Central memory CD8-positive, alpha-beta T cell (primary cell): Measurements from ENCODE around the gene COL15A1.
"Not testable (repeated sequence)": the region's sequence is repeated elsewhere in the genome, so short reads cannot be mapped to it uniquely, and the experiment has no call there.

Experiments
- ATAC-seq: fragments of 150-1000 bp; cut with Tn5 transposase; replicated peaks from 2 replicates; pipeline ENCODE4 v1.10.0; 2022; ENCODE audit warnings: mild to moderate bottlenecking, moderate FRiP score, moderate number of reproducible peaks; ENCODE audit not compliant: poor library complexity, severe bottlenecking; ENCODE audit errors: extremely low read depth
- DNase-seq, 2 donors: peaks; one replicate each; pipeline ENCODE4 v3.0.0; 2021; ENCODE audit warnings: low spot score in 2 of 2
- H3K27ac Mint-ChIP-seq: one replicate; pipeline ENCODE4 v1.8.0; 2022; ENCODE audit warnings: low read depth, mild to moderate bottlenecking, moderate library complexity, mixed read lengths
- H3K27me3 Mint-ChIP-seq: one replicate; pipeline ENCODE4 v1.8.0; 2022; ENCODE audit warnings: mixed read lengths
- H3K36me3 Mint-ChIP-seq: one replicate; pipeline ENCODE4 v1.8.0; 2022; ENCODE audit warnings: mild to moderate bottlenecking, moderate library complexity, mixed read lengths; ENCODE audit not compliant: insufficient read depth
- H3K4me1 Mint-ChIP-seq: one replicate; pipeline ENCODE4 v1.8.0; 2022; ENCODE audit warnings: mixed read lengths
- H3K4me3 Mint-ChIP-seq: one replicate; pipeline ENCODE4 v1.8.0; 2022; ENCODE audit warnings: mild to moderate bottlenecking, moderate library complexity, mixed read lengths
- H3K9me3 Mint-ChIP-seq: one replicate; pipeline ENCODE4 v1.8.0; 2022; ENCODE audit warnings: mixed read lengths

The COL15A1 gene

DNA sequence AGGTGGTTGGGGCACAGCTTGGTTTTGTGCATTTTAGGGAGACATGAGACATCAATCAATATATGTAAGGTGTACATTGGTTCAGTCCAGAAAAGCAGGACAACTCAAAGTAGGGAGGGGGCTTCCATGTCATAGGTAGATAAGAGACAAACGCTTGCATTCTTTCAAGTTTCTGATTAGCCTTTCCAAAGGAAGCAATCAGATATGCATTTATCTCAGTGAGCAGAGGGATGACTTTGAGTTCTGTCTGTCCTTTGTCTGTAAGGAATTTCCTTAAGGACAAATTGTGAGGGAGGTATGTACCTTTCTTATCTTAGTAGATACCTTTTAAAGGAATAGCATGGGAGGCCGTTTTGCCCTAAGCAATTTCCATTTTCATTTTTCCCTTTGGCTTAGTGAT, 63.3 kb downstream of the COL15A1 start:
- peaks cover 6% of the 10 kb centered on the region for H3K9me3 Mint-ChIP-seq
- H3K36me3 Mint-ChIP-seq: no peaks in the 10 kb centered on the region
- H3K27me3 Mint-ChIP-seq: peaks cover 12% of the 10 kb centered on the region
- ATAC-seq: no peak
- H3K27ac Mint-ChIP-seq: no peak overlapping the region
- DNase-seq: no peak
- H3K4me3 Mint-ChIP-seq: no peak overlapping the region
- peaks cover 19% of the 10 kb centered on the region for H3K4me1 Mint-ChIP-seq

- no peaks in the 10 kb centered on the region for H3K36me3 Mint-ChIP-seq
- no peak overlapping the region for H3K4me3 Mint-ChIP-seq
- H3K4me1 Mint-ChIP-seq: peaks cover 18% of the 10 kb centered on the region
- H3K9me3 Mint-ChIP-seq: peaks cover 6% of the 10 kb centered on the region
- H3K27me3 Mint-ChIP-seq: peaks cover 12% of the 10 kb centered on the region
- no peak for ATAC-seq
- no peak overlapping the region for H3K27ac Mint-ChIP-seq
- no peak for DNase-seq
Observed at GRCh38 chr9:99008203-99008602, 64.5 kb downstream of the COL15A1 start.

DNA sequence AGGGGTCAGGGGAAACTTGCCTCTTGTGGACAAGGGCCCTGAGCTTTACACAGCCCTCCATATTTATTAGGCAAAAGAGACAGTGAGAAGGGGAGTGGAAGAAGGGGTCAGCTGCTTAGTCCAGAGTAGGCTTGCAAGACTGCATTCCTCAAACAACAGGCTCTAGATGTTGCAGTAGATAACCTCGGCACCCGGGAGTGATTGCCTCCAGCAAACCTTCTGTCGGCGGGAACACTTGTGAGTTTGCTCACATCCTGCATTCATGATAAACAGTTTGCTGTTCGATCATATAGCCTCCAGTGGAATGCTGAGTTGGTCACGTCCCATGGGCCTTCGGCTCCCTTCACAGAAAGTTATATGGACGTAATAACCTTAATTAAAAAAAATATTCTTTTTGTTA, 66.7 kb downstream of the COL15A1 start:
- not testable (repeated sequence) for H3K27me3 Mint-ChIP-seq, H3K9me3 Mint-ChIP-seq, ATAC-seq, DNase-seq, H3K27ac Mint-ChIP-seq, H3K36me3 Mint-ChIP-seq, H3K4me3 Mint-ChIP-seq
- H3K4me1 Mint-ChIP-seq: peaks cover 19% of the 10 kb centered on the region

- H3K9me3 Mint-ChIP-seq: peaks cover 6% of the 10 kb centered on the region
- peaks cover 28% of the 10 kb centered on the region for H3K4me1 Mint-ChIP-seq
- H3K27ac Mint-ChIP-seq: peak overlapping the region; percentile 42
- H3K27me3 Mint-ChIP-seq: no peaks in the 10 kb centered on the region
- no peak overlapping the region for H3K4me3 Mint-ChIP-seq
- DNase-seq (no peak), ATAC-seq (no peak)
- no peaks in the 10 kb centered on the region for H3K36me3 Mint-ChIP-seq
Observed at GRCh38 chr9:99011161-99011709, 67.5 kb downstream of the COL15A1 start.

GRCh38 chr9:99012957-99013512, 69.3 kb downstream of the COL15A1 start:
- H3K4me3 Mint-ChIP-seq: peak overlapping the region; percentile 55
- peaks cover 29% of the 10 kb centered on the region for H3K4me1 Mint-ChIP-seq
- ATAC-seq (peak; percentile 68), DNase-seq (no peak)
- H3K27me3 Mint-ChIP-seq: no peaks in the 10 kb centered on the region
- peaks cover 6% of the 10 kb centered on the region for H3K9me3 Mint-ChIP-seq
- no peaks in the 10 kb centered on the region for H3K36me3 Mint-ChIP-seq
- H3K27ac Mint-ChIP-seq: peak overlapping the region; percentile 86

DNA sequence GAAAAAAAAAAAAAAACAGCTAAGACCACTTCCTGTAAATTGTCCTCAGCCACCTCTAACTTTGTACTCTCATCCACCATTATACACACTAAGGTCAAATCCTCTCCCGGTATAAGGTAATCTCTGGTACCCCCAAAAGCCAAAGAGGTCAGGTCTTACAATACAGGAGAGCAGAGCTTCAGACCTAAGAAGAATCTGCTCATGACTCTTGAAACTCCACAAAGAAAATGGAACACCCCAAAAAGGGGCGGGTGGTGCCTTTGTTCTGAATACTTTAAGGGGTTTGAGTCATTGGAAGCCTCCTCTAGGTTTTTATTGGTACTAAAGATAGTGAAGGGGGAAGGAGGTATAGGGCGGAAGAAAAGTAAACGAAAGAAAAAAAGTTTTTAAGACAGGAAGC, 69.8 kb downstream of the COL15A1 start:
- Mint-ChIP-seq H3K4me3 (peak overlapping the region; percentile 55), H3K4me1 (peaks cover 34% of the 10 kb centered on the region), H3K9me3 (peaks cover 6% of the 10 kb centered on the region), H3K27ac (peak overlapping the region; percentile 86), H3K27me3 (no peaks in the 10 kb centered on the region), H3K36me3 (no peaks in the 10 kb centered on the region)
- ATAC-seq (peak; percentile 62), DNase-seq (no peak)

DNA sequence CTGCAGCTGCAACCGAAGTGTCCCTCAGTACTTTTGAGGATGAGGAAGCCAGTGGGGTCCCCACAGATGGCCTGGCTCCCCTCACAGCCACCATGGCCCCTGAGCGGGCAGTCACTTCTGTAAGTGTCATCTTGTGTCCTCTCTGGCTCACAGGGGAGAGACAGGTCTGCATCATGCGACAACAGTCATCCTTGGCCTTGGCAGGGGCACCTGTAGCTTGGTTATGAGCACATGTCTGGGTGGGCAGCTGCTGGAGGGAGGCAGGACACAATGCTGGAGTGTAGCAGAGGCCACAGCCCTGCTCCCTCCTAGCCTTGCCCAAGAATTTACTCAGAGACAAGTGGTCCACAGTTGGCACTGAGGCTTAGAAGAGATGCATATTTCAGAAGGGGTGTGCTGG, 71.7 kb downstream of the COL15A1 start:
- H3K36me3 Mint-ChIP-seq: no peaks in the 10 kb centered on the region

GRCh38 chr9:99015890-99016289, 72.2 kb downstream of the COL15A1 start:
- Mint-ChIP-seq H3K27me3 (no peaks in the 10 kb centered on the region), H3K4me3 (no peak overlapping the region), H3K9me3 (no peaks in the 10 kb centered on the region), H3K27ac (peak overlapping the region; percentile 22), H3K4me1 (peaks cover 44% of the 10 kb centered on the region), H3K36me3 (no peaks in the 10 kb centered on the region)
- no peak for DNase-seq
- no peak for ATAC-seq

More for the DNA sequence above, 71.7 kb downstream of the COL15A1 start:
- DNase-seq (no peak), ATAC-seq (no peak)
- peaks cover 44% of the 10 kb centered on the region for H3K4me1 Mint-ChIP-seq
- H3K27ac Mint-ChIP-seq: peak overlapping the region; percentile 22
- H3K4me3 Mint-ChIP-seq: no peak overlapping the region
- H3K9me3 Mint-ChIP-seq: no peaks in the 10 kb centered on the region
- no peaks in the 10 kb centered on the region for H3K27me3 Mint-ChIP-seq

GRCh38 chr9:99016681-99017387, 73.1 kb downstream of the COL15A1 start:
- no peak for ATAC-seq
- no peak overlapping the region for H3K4me3 Mint-ChIP-seq
- H3K4me1 Mint-ChIP-seq: peaks cover 44% of the 10 kb centered on the region
- H3K9me3 Mint-ChIP-seq: no peaks in the 10 kb centered on the region
- H3K27ac Mint-ChIP-seq: no peak overlapping the region
- H3K27me3 Mint-ChIP-seq: no peaks in the 10 kb centered on the region
- no peak for DNase-seq
- no peaks in the 10 kb centered on the region for H3K36me3 Mint-ChIP-seq

DNA sequence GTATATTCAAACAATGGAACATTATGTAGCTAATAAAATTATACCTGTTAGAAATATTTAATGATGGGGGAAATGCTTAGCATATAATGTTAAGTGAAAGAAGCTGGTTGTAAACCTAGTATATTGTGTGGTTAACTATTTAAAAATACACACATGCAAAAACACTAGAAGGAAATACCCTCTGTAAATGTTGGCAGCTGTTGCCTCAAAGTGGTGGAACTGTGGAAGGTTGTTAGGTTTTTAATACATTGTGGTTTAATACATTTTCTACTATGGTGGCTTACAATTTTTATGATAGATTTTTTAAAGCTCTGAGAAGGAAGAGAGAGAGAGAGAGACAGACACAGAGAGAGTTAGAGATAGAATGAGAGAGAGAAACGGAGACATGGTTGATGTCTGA, 74.9 kb downstream of the COL15A1 start:
- H3K4me3 Mint-ChIP-seq: no peak overlapping the region
- H3K27me3 Mint-ChIP-seq: no peaks in the 10 kb centered on the region
- peaks cover 45% of the 10 kb centered on the region for H3K4me1 Mint-ChIP-seq
- peak overlapping the region; percentile 92 for H3K27ac Mint-ChIP-seq
- DNase-seq (no peak), ATAC-seq (peak; percentile 43)
- no peaks in the 10 kb centered on the region for H3K36me3 Mint-ChIP-seq
- H3K9me3 Mint-ChIP-seq: no peaks in the 10 kb centered on the region

- H3K4me1 Mint-ChIP-seq: peaks cover 35% of the 10 kb centered on the region
- no peaks in the 10 kb centered on the region for H3K9me3 Mint-ChIP-seq
- H3K27ac Mint-ChIP-seq: no peak overlapping the region
- no peaks in the 10 kb centered on the region for H3K27me3 Mint-ChIP-seq
- H3K36me3 Mint-ChIP-seq: no peaks in the 10 kb centered on the region
- H3K4me3 Mint-ChIP-seq: no peak overlapping the region
- ATAC-seq (no peak), DNase-seq (no peak)
Observed at GRCh38 chr9:99019510-99020331, 76.0 kb downstream of the COL15A1 start.

- H3K9me3 Mint-ChIP-seq: no peaks in the 10 kb centered on the region
- H3K4me3 Mint-ChIP-seq: no peak overlapping the region
- no peak for DNase-seq
- H3K36me3 Mint-ChIP-seq: peaks cover under 1% of the 10 kb centered on the region
- no peaks in the 10 kb centered on the region for H3K27me3 Mint-ChIP-seq
- peaks cover 34% of the 10 kb centered on the region for H3K4me1 Mint-ChIP-seq
- no peak for ATAC-seq
- no peak overlapping the region for H3K27ac Mint-ChIP-seq
Observed at GRCh38 chr9:99020786-99021436, 77.2 kb downstream of the COL15A1 start.
